HFFc6 (cell line): ENCODE results near the gene ENOPH1. TPM values are rescaled to one million over a fixed set of nuclear protein-coding genes. Genes with fewer than 3 reads are reported as not detected.

Experiments
- DNase-seq: peaks from one replicate; pipeline ENCODE4 v3.0.0-alpha.2; 2018
- H3K27ac Mint-ChIP-seq: 2 replicates; pipeline ENCODE4 v1.8.0; 2020; ENCODE audit warnings: mild to moderate bottlenecking, mixed read lengths
- H3K27me3 Mint-ChIP-seq: 2 replicates; pipeline ENCODE4 v1.8.0; 2021; ENCODE audit warnings: mild to moderate bottlenecking, moderate library complexity, mixed read lengths; ENCODE audit not compliant: insufficient read depth
- H3K36me3 Mint-ChIP-seq: 2 replicates; pipeline ENCODE4 v1.8.0; 2021; ENCODE audit warnings: low read depth, mixed read lengths
- H3K4me1 Mint-ChIP-seq: 2 replicates; pipeline ENCODE4 v1.8.0; 2020; ENCODE audit warnings: low read depth, mixed read lengths
- H3K4me3 Mint-ChIP-seq: 2 replicates; pipeline ENCODE4 v1.8.0; 2020; ENCODE audit warnings: mild to moderate bottlenecking, moderate library complexity, mixed read lengths
- H3K9me3 Mint-ChIP-seq: 2 replicates; pipeline ENCODE4 v1.8.0; 2020; ENCODE audit warnings: mild to moderate bottlenecking, mixed read lengths
- total RNA-seq, 6 experiments: library from RNA; stranded (reverse); fragmentation: NEBNext Ultra II Directional; extraction: Animal tissue kit (Norgen Biotek cat#: 25700); gene quantifications; 2 replicates in 1 of 6; 3 replicates in 5 of 6; pipeline ENCODE4 v1.2.3, GENCODE V29; 2021
- TF ChIP-seq, protein P1 (sequence below): fragments of 200-600 bp; sonication (generic); IDR thresholded peaks from 2 replicates; pipeline ENCODE4 v1.5.0; 2021; ENCODE audit warnings: antibody characterized with exemption, mild to moderate bottlenecking

The ENOPH1 gene
- total RNA-seq, 6 experiments from 2014 or later: 30.5 to 39.8 (median 33.5) TPM

DNA sequence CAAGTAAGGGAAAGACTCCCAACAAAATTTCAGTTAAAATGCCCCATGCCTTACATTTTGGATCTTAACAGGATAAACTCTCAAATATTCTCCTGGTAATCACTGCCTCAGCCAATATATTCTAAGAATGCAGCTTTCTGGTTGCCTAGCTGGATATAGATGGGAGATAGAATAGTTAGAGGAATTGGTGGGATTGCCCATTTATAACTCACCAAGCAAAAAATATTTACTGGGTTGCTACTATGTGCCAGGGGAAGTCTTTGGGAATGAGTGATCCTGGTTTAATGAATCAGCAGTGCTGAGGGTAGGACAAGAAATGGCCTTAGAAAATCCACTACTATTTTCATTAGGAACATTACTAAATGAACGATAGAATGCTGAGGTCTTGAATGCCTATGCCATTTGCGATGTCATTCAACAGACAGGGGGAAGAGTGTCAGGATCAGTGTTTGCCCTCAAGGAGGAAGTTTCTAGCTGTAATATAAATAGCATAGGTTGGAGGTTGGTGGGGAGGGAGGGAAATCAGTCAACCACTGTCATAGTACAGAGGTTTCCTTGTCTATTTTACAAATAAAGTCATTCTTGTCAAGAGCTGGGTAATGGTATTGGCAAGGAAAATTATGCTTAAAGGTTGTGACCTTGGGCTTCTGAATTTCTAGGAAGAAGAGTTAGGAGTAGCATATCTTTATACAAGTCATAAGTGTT lies 63.5 kb downstream of the ENOPH1 start:
- H3K4me3 Mint-ChIP-seq: 0 out of 2 replicates have a peak overlapping the region, but pooled peaks have one; percentile 12
- H3K36me3 Mint-ChIP-seq: no peaks in the 10 kb centered on the region
- peak overlapping the region; percentile 66 for H3K27ac Mint-ChIP-seq
- peaks cover 10% of the 10 kb centered on the region for H3K27me3 Mint-ChIP-seq
- TF ChIP-seq, protein P1, sequence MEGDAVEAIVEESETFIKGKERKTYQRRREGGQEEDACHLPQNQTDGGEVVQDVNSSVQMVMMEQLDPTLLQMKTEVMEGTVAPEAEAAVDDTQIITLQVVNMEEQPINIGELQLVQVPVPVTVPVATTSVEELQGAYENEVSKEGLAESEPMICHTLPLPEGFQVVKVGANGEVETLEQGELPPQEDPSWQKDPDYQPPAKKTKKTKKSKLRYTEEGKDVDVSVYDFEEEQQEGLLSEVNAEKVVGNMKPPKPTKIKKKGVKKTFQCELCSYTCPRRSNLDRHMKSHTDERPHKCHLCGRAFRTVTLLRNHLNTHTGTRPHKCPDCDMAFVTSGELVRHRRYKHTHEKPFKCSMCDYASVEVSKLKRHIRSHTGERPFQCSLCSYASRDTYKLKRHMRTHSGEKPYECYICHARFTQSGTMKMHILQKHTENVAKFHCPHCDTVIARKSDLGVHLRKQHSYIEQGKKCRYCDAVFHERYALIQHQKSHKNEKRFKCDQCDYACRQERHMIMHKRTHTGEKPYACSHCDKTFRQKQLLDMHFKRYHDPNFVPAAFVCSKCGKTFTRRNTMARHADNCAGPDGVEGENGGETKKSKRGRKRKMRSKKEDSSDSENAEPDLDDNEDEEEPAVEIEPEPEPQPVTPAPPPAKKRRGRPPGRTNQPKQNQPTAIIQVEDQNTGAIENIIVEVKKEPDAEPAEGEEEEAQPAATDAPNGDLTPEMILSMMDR: no peak
- peak; percentile 83 for DNase-seq
- no peaks in the 10 kb centered on the region for H3K9me3 Mint-ChIP-seq
- peaks cover 19% of the 10 kb centered on the region for H3K4me1 Mint-ChIP-seq

DNA sequence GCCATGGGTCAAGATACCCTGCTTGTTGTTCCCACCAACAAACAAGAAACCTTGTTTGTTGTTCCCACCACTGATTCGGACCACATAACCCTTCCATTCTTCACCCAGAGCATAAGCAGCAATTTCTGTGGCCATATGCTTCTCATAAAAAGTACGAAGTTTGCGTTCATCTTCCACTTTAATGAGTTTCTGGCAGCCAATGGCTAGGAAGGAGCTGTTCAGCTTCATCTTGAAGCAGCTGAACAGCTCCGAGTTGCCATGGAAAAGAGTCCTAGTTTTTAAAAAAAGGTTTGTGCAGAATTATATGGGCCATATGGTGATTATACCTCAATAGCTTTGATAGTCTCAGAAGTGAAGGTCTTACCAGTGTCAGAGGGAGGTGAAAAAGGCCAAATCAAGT lies 65.3 kb downstream of the ENOPH1 start:
- H3K27me3 Mint-ChIP-seq: peaks cover 7% of the 10 kb centered on the region; the same call in 1 of the 2 replicates
- no peaks in the 10 kb centered on the region for H3K36me3 Mint-ChIP-seq
- no peak for DNase-seq
- TF ChIP-seq, protein P1: no peak
- H3K9me3 Mint-ChIP-seq: no peaks in the 10 kb centered on the region
- no peak overlapping the region for H3K4me3 Mint-ChIP-seq
- peaks cover 32% of the 10 kb centered on the region for H3K4me1 Mint-ChIP-seq
- no peak overlapping the region for H3K27ac Mint-ChIP-seq

DNA sequence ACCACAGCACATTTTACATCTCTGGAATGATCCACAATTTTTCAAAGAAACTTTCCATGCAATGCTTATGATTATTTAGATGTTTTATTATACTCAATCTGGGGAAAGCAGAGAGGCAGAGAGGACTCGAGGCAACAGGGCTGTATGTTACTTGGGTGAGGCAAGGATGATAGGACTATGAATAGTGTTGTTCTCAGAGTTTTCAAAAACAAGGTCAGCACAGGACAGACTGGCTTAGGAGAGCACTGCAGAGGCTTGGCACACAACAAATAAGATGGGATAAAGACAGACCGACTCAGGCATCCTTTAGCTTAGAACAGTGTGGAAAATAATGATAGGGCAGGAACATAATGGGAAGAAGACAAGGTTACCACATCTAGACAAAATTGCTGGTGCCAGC lies 66.0 kb downstream of the ENOPH1 start:
- TF ChIP-seq, protein P1: no peak
- no peaks in the 10 kb centered on the region for H3K36me3 Mint-ChIP-seq
- H3K27ac Mint-ChIP-seq: no peak overlapping the region
- H3K9me3 Mint-ChIP-seq: no peaks in the 10 kb centered on the region
- H3K4me3 Mint-ChIP-seq: no peak overlapping the region
- peaks cover 7% of the 10 kb centered on the region; the same call in 1 of the 2 replicates for H3K27me3 Mint-ChIP-seq
- H3K4me1 Mint-ChIP-seq: peaks cover 39% of the 10 kb centered on the region
- DNase-seq: no peak

DNA sequence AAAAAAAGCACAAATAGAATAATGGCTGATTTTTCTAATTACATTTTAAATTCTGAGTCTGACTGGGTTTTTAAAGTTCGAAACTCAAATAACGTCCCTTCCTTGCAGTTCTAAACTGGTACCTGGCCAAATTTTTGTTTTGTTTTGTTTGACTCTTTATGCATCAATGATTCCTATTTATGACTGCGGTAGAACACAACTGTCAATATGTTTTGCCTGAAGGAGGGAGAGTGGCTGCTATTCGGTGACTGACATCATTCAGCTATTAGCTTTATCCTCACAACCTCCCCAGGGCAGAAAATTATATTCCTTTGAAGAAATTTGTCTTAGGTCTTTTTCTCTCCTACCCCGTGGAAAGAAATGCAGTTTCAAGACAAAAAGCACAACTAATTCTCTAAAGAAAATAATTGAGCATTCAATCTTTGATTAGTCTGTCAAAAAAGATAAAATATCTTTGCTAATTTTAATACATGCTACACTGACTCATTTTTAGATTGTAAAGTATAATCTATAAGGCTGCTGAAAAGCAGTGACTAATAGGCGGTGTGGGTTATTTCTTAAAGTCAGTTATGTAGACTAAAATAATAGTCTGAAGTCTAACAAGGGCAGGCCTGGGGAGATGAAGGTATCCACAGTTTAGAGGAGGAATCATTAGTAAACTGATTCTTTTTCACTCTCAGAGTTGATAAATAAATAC lies 69.5 kb downstream of the ENOPH1 start:
- Mint-ChIP-seq H3K36me3 (no peaks in the 10 kb centered on the region), H3K27ac (peak overlapping the region; percentile 59; the same call in 1 of the 2 replicates), H3K4me3 (peak overlapping the region; percentile 26; the same call in 1 of the 2 replicates), H3K9me3 (no peaks in the 10 kb centered on the region), H3K27me3 (peaks cover 7% of the 10 kb centered on the region; the same call in 1 of the 2 replicates), H3K4me1 (peaks cover 21% of the 10 kb centered on the region)
- peak; percentile 31 for DNase-seq
- TF ChIP-seq, protein P1: no peak

DNA sequence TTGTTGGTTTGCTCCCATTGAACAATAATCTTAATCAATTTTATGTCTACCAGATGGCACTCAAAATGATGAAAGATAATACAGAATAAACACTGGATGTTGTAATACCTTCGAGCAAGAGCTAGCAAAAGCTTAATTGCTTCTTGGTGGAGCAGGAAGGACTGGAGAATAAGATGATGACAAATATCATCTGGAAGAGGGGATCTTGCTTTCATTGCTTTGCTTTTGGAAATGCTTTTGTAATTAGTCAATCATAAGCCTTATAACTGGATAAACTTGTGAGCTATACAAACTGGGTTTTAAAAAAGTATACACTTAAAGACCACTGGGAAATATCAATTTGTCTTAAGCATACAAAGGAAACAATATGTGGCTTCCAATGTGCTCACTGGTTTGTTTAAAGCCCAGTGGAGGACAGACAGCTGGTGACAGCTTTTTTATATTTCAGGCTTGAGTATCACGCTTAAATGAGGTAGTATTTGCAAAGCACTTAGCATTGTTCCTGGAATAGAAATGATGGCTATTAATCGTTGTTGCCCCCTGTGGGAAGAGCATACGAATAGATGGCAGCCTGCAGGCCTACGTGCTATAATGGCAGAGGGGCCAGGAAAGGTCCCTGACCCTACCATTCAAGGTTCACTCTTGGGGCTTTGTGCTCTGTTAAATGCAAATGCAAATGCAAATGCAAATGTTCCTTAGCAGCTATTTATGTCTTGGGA lies 70.2 kb downstream of the ENOPH1 start:
- no peaks in the 10 kb centered on the region for H3K36me3 Mint-ChIP-seq
- peaks cover 19% of the 10 kb centered on the region for H3K4me1 Mint-ChIP-seq
- peak; percentile 40 for DNase-seq
- peaks cover 4% of the 10 kb centered on the region; the same call in 1 of the 2 replicates for H3K27me3 Mint-ChIP-seq
- no peaks in the 10 kb centered on the region for H3K9me3 Mint-ChIP-seq
- peak overlapping the region; percentile 59; the same call in 1 of the 2 replicates for H3K27ac Mint-ChIP-seq
- H3K4me3 Mint-ChIP-seq: no peak overlapping the region
- TF ChIP-seq, protein P1: no peak
